ENCODE measurements around the gene TNS3. TPM values are rescaled to one million over a fixed set of nuclear protein-coding genes. Genes with fewer than 3 reads are reported as not detected.

Gene TNS3
- total and polyA plus RNA-seq, 10 of the 15 experiments (the other 5 are each of a cell fraction or from before 2014, with no cell fraction given) = 0.27 to 2.7 (median 0.79) TPM

DNA sequence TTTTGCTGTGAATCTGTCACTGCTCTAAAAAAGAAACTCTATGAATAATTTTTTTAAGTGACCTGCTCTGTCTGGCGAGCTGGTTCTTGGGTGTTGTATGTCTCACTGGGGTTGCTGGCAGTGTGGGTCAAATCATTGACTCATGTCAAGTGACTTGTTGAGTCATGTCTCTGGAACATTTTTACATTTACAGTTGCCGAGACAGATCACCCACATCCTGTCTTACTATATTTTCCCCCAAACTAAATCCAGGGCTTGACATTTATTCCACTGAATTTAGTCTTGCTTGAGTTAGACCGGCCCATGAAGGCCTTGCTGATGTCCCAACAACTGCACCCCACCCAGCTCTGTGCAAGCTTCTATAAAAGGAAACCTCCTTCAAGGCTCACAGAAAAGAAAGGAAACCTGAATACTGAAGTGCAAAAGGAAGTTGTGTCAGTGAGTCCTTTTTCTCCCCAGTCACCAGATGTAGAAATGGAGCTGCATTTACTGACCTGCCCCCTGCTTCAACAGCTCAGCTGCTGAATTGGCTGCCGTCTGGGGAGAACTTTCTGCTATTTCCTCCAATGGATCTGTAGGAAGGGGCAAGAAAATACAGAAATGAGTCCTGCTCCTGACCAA, 290.3 kb downstream of the TNS3 start (continued):
- TF ChIP-seq, protein P1, sequence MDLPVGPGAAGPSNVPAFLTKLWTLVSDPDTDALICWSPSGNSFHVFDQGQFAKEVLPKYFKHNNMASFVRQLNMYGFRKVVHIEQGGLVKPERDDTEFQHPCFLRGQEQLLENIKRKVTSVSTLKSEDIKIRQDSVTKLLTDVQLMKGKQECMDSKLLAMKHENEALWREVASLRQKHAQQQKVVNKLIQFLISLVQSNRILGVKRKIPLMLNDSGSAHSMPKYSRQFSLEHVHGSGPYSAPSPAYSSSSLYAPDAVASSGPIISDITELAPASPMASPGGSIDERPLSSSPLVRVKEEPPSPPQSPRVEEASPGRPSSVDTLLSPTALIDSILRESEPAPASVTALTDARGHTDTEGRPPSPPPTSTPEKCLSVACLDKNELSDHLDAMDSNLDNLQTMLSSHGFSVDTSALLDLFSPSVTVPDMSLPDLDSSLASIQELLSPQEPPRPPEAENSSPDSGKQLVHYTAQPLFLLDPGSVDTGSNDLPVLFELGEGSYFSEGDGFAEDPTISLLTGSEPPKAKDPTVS (IDR thresholded peaks at IDR 0.05; ENCODE audit: low read depth, low read length) = no peak
- TF ChIP-seq RAD21 (IDR thresholded peaks at IDR 0.05; ENCODE audit: insufficient read depth, low read depth, low read length) = no peak
- TF ChIP-seq BMI1 (IDR thresholded peaks at IDR 0.05; ENCODE audit: borderline replicate concordance) = no peak
- no peak for TF ChIP-seq ETV6 (conservative IDR thresholded peaks at IDR 0.05 in 1 of 2, IDR thresholded peaks at IDR 0.05 in 1 of 2; ENCODE audit: borderline replicate concordance in 1 of 2, low read depth in 1 of 2)
- no peak for TF ChIP-seq EED (IDR thresholded peaks at IDR 0.05; ENCODE audit: low read depth)
- TF ChIP-seq, protein P2, sequence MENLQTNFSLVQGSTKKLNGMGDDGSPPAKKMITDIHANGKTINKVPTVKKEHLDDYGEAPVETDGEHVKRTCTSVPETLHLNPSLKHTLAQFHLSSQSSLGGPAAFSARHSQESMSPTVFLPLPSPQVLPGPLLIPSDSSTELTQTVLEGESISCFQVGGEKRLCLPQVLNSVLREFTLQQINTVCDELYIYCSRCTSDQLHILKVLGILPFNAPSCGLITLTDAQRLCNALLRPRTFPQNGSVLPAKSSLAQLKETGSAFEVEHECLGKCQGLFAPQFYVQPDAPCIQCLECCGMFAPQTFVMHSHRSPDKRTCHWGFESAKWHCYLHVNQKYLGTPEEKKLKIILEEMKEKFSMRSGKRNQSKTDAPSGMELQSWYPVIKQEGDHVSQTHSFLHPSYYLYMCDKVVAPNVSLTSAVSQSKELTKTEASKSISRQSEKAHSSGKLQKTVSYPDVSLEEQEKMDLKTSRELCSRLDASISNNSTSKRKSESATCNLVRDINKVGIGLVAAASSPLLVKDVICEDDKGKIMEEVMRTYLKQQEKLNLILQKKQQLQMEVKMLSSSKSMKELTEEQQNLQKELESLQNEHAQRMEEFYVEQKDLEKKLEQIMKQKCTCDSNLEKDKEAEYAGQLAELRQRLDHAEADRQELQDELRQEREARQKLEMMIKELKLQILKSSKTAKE (IDR thresholded peaks at IDR 0.05; ENCODE audit: low read depth, poor library complexity, severe bottlenecking) = peak; percentile 65
- TF ChIP-seq MEF2A (IDR thresholded peaks at IDR 0.05; ENCODE audit: insufficient read depth, low read depth, low read length) = 0 out of 2 replicates have a peak, but pooled peaks have one; percentile 9
- no peak for TF ChIP-seq CHD1 (IDR thresholded peaks at IDR 0.05; ENCODE audit: low read depth, low read length)
- TF ChIP-seq, protein P3, sequence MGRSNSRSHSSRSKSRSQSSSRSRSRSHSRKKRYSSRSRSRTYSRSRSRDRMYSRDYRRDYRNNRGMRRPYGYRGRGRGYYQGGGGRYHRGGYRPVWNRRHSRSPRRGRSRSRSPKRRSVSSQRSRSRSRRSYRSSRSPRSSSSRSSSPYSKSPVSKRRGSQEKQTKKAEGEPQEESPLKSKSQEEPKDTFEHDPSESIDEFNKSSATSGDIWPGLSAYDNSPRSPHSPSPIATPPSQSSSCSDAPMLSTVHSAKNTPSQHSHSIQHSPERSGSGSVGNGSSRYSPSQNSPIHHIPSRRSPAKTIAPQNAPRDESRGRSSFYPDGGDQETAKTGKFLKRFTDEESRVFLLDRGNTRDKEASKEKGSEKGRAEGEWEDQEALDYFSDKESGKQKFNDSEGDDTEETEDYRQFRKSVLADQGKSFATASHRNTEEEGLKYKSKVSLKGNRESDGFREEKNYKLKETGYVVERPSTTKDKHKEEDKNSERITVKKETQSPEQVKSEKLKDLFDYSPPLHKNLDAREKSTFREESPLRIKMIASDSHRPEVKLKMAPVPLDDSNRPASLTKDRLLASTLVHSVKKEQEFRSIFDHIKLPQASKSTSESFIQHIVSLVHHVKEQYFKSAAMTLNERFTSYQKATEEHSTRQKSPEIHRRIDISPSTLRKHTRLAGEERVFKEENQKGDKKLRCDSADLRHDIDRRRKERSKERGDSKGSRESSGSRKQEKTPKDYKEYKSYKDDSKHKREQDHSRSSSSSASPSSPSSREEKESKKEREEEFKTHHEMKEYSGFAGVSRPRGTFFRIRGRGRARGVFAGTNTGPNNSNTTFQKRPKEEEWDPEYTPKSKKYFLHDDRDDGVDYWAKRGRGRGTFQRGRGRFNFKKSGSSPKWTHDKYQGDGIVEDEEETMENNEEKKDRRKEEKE (IDR thresholded peaks at IDR 0.05) = no peak
- TF ChIP-seq ZNF274 (IDR thresholded peaks at IDR 0.05; ENCODE audit: insufficient read depth, insufficient read length) = no peak
- TF ChIP-seq JUNB (IDR thresholded peaks at IDR 0.05) = no peak; the same call in 1 of the 2 replicates
- TF ChIP-seq CHD4 (IDR thresholded peaks at IDR 0.05) = no peak
- TF ChIP-seq PAX5 (IDR thresholded peaks at IDR 0.05; ENCODE audit: borderline replicate concordance, low read depth, low read length) = no peak
- no peak for TF ChIP-seq TAF1 (IDR thresholded peaks at IDR 0.05; ENCODE audit: borderline replicate concordance, low read depth, low read length)
- TF ChIP-seq, protein P4, sequence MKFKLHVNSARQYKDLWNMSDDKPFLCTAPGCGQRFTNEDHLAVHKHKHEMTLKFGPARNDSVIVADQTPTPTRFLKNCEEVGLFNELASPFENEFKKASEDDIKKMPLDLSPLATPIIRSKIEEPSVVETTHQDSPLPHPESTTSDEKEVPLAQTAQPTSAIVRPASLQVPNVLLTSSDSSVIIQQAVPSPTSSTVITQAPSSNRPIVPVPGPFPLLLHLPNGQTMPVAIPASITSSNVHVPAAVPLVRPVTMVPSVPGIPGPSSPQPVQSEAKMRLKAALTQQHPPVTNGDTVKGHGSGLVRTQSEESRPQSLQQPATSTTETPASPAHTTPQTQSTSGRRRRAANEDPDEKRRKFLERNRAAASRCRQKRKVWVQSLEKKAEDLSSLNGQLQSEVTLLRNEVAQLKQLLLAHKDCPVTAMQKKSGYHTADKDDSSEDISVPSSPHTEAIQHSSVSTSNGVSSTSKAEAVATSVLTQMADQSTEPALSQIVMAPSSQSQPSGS (IDR thresholded peaks at IDR 0.05; ENCODE audit: low read length) = 0 out of 2 replicates have a peak, but pooled peaks have one; percentile 21
- TF ChIP-seq, protein P5, sequence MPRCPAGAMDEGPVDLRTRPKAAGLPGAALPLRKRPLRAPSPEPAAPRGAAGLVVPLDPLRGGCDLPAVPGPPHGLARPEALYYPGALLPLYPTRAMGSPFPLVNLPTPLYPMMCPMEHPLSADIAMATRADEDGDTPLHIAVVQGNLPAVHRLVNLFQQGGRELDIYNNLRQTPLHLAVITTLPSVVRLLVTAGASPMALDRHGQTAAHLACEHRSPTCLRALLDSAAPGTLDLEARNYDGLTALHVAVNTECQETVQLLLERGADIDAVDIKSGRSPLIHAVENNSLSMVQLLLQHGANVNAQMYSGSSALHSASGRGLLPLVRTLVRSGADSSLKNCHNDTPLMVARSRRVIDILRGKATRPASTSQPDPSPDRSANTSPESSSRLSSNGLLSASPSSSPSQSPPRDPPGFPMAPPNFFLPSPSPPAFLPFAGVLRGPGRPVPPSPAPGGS (IDR thresholded peaks at IDR 0.05; ENCODE audit: borderline replicate concordance, insufficient read depth, low read depth, low read length, poor library complexity, severe bottlenecking) = no peak
- 0 out of 2 replicates have a peak, but pooled peaks have one; percentile 36 for TF ChIP-seq CREB1 (IDR thresholded peaks at IDR 0.05; ENCODE audit: low read depth)
- TF ChIP-seq PML (IDR thresholded peaks at IDR 0.05; ENCODE audit: low read length) = 0 out of 2 replicates have a peak, but pooled peaks have one; percentile 44
- TF ChIP-seq FOS (IDR thresholded peaks at IDR 0.05; ENCODE audit: borderline replicate concordance, extremely low read depth, insufficient read length) = no peak
- TF ChIP-seq MXI1 (IDR thresholded peaks at IDR 0.05; ENCODE audit: low read depth, low read length) = no peak
- no peak for TF ChIP-seq HCFC1 (IDR thresholded peaks at IDR 0.05; ENCODE audit: low read length)

Data from GM12878 (cell line).